Superior temporal gyrus (tissue), 1 donor: ENCODE measurements around the gene PLEKHA8.

Experiments
- DNase-seq: peaks from one replicate; pipeline ENCODE4 v3.0.0-alpha.2; 2016; ENCODE audit errors: extremely low spot score

The PLEKHA8 gene

DNA sequence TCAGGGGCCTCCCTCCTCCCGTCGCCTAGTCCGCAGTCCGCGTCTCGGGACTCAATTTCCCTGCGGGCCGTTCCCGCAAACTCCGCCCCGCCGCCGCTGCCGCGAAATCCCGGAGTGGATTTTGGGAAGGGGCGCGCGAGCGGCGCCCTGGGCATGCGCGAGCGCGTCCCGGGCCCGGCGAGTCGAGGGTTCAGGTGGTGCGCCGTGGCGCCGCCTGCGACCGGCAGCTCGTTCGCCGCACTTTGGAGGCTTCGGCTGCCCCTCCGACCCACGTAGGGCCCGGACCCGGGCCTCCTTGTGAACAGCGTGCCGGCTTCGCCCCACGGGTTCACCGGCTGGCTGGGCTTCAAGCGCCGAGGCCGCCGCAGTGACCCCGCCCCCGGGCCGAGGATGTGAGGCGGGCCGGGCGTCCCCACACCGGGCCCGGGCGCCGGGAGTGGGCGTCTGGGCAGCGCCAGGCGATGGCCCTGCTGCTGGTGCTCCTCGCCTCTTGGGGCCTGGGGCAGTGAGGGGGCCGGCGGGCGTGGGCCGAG is at the start of gene PLEKHA8:
Gene PLEKHA8, plus strand, starts transcription at position 197 of the 533 bp plus-strand sequence. CDS start 351 bp downstream, outside the sequence.
- peak; percentile 91 for DNase-seq

DNA sequence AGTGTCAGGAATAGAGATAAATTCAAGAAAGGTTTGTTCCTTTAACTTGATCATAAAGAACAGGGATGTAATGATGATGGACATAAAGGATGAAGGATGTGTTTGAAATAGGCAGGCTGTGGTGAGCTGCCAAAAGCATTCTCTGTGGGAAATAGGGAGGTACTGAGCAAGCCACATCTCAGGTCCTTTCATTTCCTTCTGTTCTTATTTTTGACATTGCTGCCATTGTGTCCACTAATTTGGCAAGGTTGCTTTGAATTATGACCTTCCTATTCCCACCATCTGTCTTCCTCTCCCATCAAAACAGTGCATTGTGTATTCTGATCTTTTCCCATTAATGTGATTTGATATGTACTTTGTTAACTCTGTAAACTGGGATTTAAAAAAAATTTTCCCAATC is 48.1 kb upstream of the PLEKHA8 start:
- DNase-seq: no peak

GRCh38 chr7:29987083-29987482 is 41.1 kb upstream of the PLEKHA8 start:
- DNase-seq: no peak

GRCh38 chr7:29987811-29988317 is 40.3 kb upstream of the PLEKHA8 start:
- peak; percentile 65 for DNase-seq

DNA sequence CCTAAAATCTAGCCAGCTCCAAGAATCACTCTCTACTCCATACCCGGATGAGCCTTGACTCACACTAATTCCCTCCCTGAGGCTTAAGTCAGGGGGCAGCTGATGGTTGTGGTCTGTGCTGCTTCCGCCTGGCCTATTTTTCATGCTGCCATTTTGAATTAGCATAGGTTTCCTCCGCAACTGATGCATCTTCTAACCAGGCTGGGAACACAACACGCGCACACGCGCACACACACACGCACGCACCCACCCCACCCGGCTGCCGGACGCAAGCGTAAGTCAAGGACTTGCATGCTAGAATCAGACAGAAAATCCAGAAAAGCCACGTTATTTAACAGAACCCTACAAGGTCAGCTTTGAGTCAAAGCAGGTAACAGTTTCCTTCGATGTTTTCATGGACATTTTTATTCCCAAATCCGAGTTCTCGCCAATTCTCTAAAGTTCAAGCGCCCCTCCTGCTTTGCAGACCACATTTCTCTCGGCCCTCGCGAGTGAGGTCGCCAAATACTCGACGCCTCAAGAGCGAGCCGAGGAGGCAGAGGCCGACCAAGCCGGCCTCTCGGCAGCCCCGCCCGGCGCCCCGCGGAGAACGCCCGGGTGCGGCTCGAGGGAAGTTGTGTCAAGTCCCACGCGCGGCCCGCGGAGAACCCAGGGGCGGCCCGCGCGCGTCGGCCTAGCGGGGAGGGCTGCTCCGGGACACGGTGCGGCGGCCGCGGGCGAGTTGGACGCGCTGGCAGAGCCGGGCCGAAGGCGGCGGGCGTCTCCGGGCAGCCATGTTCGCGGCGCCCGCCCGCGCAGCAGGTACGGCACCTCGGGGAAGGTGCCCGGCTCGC is 39.6 kb upstream of the PLEKHA8 start:
- peak; percentile 77 for DNase-seq

- DNase-seq: no peak
Observed at GRCh38 chr7:29989257-29989995, 38.8 kb upstream of the PLEKHA8 start, which contains the start of gene SCRN1. Gene SCRN1, minus strand, starts transcription at chr7:29989801. Its CDS starts 20,734 bp downstream, at chr7:29969067.

DNA sequence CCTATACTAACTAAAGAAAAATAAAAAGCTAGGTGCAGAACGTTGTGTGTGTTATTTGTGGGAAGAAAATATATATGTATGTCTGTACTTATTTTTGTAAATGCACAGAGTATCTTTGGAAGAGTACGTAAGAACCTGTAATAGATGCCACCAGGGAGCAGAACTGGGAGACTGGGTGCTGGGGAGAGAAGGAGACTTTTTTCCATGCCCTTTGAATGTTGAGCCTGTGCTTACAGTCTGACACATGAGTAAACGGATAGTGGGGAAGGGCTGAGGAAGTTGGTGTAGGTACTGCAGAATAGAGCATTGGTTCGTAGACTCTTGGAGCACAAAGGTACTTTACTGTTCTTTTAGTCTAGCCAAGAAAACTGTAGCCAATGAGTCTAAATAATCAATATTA is 37.3 kb upstream of the PLEKHA8 start:
- no peak for DNase-seq

DNA sequence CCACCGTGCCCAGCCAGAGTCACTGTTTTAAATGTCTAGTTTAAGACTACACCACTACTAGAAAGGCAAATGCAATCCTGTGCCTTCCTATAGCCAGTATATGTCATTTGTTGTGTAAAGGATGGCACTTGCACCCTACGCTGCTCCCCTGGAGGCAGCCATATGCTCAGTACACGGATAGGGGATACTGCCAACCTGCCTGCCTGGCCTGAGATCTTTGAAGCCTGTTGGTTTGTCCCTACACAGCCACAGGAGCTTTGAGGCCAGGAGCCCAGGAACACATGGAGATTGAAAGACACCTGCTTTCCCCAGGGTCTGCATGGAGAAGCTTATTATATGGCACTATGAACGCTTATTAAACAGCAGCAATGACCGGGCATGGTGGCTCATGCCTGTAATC is 36.3 kb upstream of the PLEKHA8 start:
- no peak for DNase-seq

GRCh38 chr7:29993140-29993539 is 35.1 kb upstream of the PLEKHA8 start:
- no peak for DNase-seq

GRCh38 chr7:29995652-29996051 is 32.6 kb upstream of the PLEKHA8 start:
- no peak for DNase-seq

DNA sequence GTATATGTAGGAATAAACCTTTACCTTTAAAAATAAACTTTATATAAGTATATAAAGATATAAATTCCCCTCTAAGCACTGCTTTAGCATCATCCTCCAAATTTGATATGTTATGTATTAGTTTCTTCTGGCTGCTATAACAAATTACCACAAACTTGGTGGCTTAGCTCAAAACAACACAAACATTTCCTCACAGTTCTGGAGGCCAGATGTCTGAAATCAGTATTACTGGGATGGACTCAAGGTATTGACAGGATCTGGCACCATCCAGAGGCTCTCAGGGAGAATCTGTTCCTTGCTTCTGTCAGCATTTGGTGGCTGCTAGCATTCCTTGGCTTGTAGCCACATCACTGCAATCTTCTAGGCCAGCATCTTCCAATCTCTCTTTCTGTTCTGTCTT is 31.9 kb upstream of the PLEKHA8 start:
- no peak for DNase-seq

DNA sequence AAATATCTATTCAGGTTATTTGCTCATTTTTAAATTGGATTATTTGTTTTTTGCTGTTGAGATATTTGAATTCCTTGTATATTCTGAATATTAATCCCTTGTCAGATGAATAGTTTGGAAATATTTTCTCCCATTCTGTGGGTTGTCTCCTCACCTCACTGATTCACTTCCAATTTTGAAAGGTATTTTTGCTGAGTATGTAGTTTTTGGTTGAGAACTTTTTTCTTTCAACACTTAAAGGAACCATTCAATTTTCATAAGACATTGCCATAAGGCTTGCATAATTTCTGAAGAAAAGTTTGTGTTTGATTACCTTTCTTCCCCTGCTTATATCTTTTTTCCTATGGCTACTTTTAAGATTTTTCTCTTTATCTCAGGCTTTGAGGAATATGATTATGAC is 29.7 kb upstream of the PLEKHA8 start:
- DNase-seq: no peak

DNA sequence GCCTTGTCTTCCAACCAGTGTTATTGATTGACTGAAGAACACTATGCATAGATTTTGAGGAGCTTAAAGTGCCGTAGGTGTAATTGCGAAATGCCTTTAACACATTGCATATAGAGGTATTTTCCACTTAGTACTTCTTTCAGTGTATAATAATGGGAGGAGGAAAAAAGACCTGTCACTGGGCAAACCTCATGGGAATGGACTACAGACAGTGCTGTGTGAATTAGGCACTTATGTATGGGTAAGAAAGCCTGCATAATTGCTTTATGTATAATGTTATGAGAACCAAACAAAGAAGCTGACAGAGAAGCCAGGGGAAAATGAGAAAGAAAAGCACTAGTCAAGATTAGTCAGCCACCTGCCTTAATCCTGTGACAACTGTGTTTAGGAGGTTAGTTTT is 26.2 kb upstream of the PLEKHA8 start:
- no peak for DNase-seq

DNA sequence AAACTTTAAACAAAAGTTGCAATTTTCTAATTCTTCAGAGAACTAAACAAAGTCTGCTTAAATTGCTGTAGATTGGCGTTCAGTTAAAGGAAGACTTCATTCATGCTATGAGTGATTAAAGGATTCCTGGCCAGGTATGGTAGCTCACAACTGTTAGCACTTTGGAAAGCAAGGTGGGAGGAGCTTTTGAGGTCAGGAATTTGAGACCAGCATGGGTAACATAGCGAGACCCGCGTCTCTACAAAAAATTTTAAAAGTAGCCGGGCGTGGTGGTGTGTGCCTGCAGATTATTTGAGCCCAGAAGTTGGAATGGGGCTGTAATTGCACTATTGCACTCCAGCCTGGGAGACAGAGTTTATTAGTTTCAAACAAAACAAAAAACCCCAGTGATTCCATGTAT is 25.1 kb upstream of the PLEKHA8 start:
- no peak for DNase-seq

- peak; percentile 45 for DNase-seq
Observed at GRCh38 chr7:30005464-30005863, 22.7 kb upstream of the PLEKHA8 start.

DNA sequence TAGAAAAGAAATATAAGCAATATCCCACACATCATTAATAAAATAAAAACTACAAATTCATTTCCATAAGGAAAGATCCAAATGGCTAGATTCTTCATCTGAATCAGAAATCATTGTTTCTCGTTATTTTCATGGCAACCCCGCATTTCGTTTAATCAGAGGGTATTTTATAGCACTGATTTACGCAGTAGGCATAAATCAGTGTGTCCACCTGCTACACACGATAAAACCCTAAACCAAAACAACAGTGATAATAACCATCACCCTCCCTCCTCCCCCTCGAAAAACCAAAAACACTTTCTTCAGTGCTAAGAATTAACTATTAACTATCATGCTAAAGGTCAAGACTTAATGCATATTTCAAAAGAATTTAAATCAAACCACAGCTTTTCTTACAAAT is 18.2 kb upstream of the PLEKHA8 start:
- DNase-seq: no peak

DNA sequence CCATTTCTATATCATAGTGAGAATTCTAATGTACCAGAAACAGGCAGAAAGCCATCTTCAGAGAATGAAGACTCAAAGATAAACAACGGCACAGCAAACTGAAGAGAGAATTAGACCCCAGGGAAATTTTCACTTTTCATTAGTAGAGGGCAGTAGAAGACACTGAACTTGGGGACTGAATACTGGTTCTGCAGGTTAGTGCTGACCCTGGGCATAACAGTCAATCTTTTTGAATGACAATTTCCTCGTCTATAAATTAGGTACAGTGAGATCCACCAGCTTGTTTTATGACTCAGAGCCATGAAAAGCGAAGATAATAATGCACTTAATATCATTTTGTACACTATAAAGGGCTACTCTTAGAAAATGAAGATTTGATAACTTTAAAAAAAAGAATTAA is 15.5 kb upstream of the PLEKHA8 start:
- no peak for DNase-seq

GRCh38 chr7:30018451-30018850 is 9.8 kb upstream of the PLEKHA8 start:
- DNase-seq: no peak

DNA sequence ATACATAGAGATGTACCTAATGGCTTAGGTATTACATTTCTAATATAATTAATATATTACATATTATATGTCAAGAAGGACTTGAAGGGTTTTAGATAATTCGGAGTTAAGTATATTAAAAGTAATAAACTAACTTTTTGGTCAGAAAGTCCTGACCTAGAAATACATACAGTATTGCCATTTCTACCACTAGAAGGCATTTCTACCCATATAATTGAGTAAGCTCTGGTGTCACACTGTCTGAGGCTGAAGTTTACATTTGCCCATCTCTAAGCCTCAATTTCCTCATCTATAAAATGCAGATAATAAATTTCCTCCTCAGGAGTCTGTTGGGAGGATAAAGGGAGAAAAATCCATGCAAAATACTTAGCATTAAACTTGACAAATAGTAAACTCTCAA is 8.8 kb upstream of the PLEKHA8 start:
- peak; percentile 10 for DNase-seq

GRCh38 chr7:30019960-30020359 is 8.3 kb upstream of the PLEKHA8 start:
- no peak for DNase-seq

DNA sequence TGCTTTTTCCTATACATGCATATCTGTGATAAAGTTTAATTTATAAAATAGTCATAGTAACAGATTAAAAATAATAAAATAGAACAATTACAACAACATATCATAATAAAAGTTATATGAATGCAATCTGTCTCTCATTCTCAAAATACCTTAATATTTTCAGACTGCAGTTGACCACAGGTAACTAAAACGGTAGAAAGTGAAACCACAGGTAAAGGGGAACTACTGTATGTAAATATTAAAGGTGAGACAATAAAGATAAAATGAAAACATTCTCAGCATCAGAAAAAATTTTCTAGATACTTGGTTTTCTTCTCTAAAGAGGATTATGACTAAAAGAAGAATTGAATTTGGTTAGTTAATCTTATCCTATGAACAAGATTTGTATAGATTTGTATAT is 7.7 kb upstream of the PLEKHA8 start:
- no peak for DNase-seq

GRCh38 chr7:30022991-30023390 is 5.2 kb upstream of the PLEKHA8 start:
- DNase-seq: no peak

DNA sequence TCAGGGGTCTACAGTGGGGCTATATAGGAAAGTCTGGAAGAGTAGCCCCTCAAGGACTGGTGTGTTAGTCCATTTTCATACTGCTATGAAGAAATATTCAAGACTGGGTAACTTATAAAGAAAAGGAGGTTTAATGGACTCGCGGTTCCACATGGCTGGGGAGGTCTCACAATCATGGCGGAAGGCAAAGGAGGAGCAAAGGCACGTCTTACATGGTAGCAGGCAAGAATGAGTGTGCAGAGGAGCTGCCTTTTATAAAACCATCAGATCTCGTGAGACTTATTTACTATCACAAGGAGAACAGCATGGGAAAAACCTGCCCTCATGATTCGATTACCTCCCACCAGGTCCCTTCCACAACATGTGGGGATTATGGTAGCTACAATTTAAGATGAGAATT is 4.7 kb upstream of the PLEKHA8 start:
- no peak for DNase-seq
